H9 (cell line): ENCODE data around the gene SRPK3. TPM values are rescaled to one million over a fixed set of nuclear protein-coding genes. Genes with fewer than 3 reads are reported as not detected.
A peak's percentile ranks its signal among the peaks of the same experiment; 100 is the strongest.

Experiments used
- DNase-seq: peaks from one replicate; pipeline ENCODE4 v3.0.0-alpha.2; 2017
- H2AFZ ChIP-seq: one replicate; pipeline ENCODE4 v1.6.1; 2013; ENCODE audit warnings: mild to moderate bottlenecking, low read length, control low read depth, moderate library complexity
- H2AK5ac ChIP-seq: 2 replicates; pipeline ENCODE4 v1.6.1; 2013; ENCODE audit warnings: low read length, control low read depth, mixed read lengths; ENCODE audit not compliant: insufficient read length
- H2BK120ac ChIP-seq: one replicate; pipeline ENCODE4 v1.6.1; 2013; ENCODE audit warnings: low read depth, mild to moderate bottlenecking, low read length, control low read depth, inconsistent platforms; ENCODE audit not compliant: poor library complexity, severe bottlenecking
- H2BK12ac ChIP-seq: 2 replicates; pipeline ENCODE4 v1.6.1; 2013; ENCODE audit warnings: low read length, control low read depth, mixed read lengths, low read depth; ENCODE audit not compliant: insufficient read length
- H2BK15ac ChIP-seq: 2 replicates; pipeline ENCODE4 v1.6.1; 2013; ENCODE audit warnings: low read depth, low read length, control low read depth
- H2BK20ac ChIP-seq: one replicate; pipeline ENCODE4 v1.6.1; 2013; ENCODE audit warnings: low read depth, mild to moderate bottlenecking, low read length, control low read depth, inconsistent platforms; ENCODE audit not compliant: poor library complexity, severe bottlenecking
- H2BK5ac ChIP-seq: 2 replicates; pipeline ENCODE4 v1.6.1; 2013; ENCODE audit warnings: low read length, control low read depth, mixed read lengths; ENCODE audit not compliant: insufficient read length
- H3K14ac ChIP-seq: 2 replicates; pipeline ENCODE4 v1.6.1; 2013; ENCODE audit warnings: low read length, control low read depth; ENCODE audit not compliant: insufficient read depth
- H3K18ac ChIP-seq: 2 replicates; pipeline ENCODE4 v1.6.1; 2013; ENCODE audit warnings: low read depth, mild to moderate bottlenecking, mixed read lengths, low read length, control low read depth; ENCODE audit not compliant: insufficient read length
- H3K23ac ChIP-seq: 2 replicates; pipeline ENCODE4 v1.6.1; 2013; ENCODE audit warnings: low read length, control low read depth, mixed read lengths, low read depth; ENCODE audit not compliant: insufficient read length
- H3K23me2 ChIP-seq: 2 replicates; pipeline ENCODE4 v1.6.1; 2013; ENCODE audit warnings: low read depth, mild to moderate bottlenecking, mixed read lengths, low read length, control low read depth; ENCODE audit not compliant: insufficient read length, poor library complexity, severe bottlenecking
- H3K27ac ChIP-seq: 2 replicates; pipeline ENCODE4 v1.5.1; 2013; ENCODE audit warnings: low read length, control low read depth, mixed read lengths, low read depth; ENCODE audit not compliant: insufficient read length
- H3K27me3 ChIP-seq: 2 replicates; pipeline ENCODE4 v1.6.1; 2013; ENCODE audit warnings: low read length, control low read depth, inconsistent platforms; ENCODE audit not compliant: insufficient read depth
- H3K4ac ChIP-seq: 2 replicates; pipeline ENCODE4 v1.6.1; 2013; ENCODE audit warnings: low read depth, mild to moderate bottlenecking, control low read depth, inconsistent platforms, low read length, moderate library complexity
- H3K4me1 ChIP-seq: 2 replicates; pipeline ENCODE4 v1.6.1; 2013; ENCODE audit warnings: low read length, control low read depth, inconsistent platforms; ENCODE audit not compliant: insufficient read depth
- H3K4me2 ChIP-seq: 2 replicates; pipeline ENCODE4 v1.6.1; 2013; ENCODE audit warnings: low read length, control low read depth, mixed read lengths; ENCODE audit not compliant: insufficient read length, insufficient read depth
- H3K56ac ChIP-seq: 2 replicates; pipeline ENCODE4 v1.6.1; 2013; ENCODE audit warnings: low read depth, mild to moderate bottlenecking, mixed read lengths, low read length, control low read depth; ENCODE audit not compliant: insufficient read length
- H3K79me1 ChIP-seq: 2 replicates; pipeline ENCODE4 v1.6.1; 2013; ENCODE audit warnings: low read depth, mild to moderate bottlenecking, moderate library complexity, low read length, control low read depth, inconsistent platforms; ENCODE audit not compliant: insufficient read depth, poor library complexity, severe bottlenecking
- H3K79me2 ChIP-seq: 2 replicates; pipeline ENCODE4 v1.6.1; 2013; ENCODE audit warnings: low read length, control low read depth, inconsistent platforms; ENCODE audit not compliant: insufficient read depth
- H3K9ac ChIP-seq: 2 replicates; pipeline ENCODE4 v1.6.1; 2013; ENCODE audit warnings: low read length, control low read depth, mixed read lengths; ENCODE audit not compliant: insufficient read length; ENCODE audit errors: extremely low read depth
- H3K9me3 ChIP-seq: one replicate; pipeline ENCODE4 v1.6.1; 2013; ENCODE audit warnings: low read depth, low read length, inconsistent platforms; ENCODE audit not compliant: control insufficient read depth
- H3T11ph ChIP-seq: one replicate; pipeline ENCODE4 v1.6.1; 2013; ENCODE audit warnings: mild to moderate bottlenecking, low read length, control low read depth, inconsistent platforms
- H4K20me1 ChIP-seq: one replicate; pipeline ENCODE4 v1.6.1; 2013; ENCODE audit not compliant: control insufficient read depth, insufficient read length, insufficient read depth
- H4K5ac ChIP-seq: 2 replicates; pipeline ENCODE4 v1.6.1; 2013; ENCODE audit warnings: low read depth, mild to moderate bottlenecking, mixed read lengths, low read length, control low read depth; ENCODE audit not compliant: insufficient read length
- H4K8ac ChIP-seq: replicated peaks from 2 replicates; pipeline ENCODE4 v1.6.1; 2013; ENCODE audit warnings: low read length, control low read depth, mixed read lengths, low read depth; ENCODE audit not compliant: insufficient read length
- H4K91ac ChIP-seq: 2 replicates; pipeline ENCODE4 v1.6.1; 2013; ENCODE audit warnings: low read depth, mild to moderate bottlenecking, moderate library complexity, mixed read lengths, low read length, control low read depth; ENCODE audit not compliant: insufficient read length
- H3K27ac Mint-ChIP-seq, 3 experiments: 2 replicates in 2 of 3; 3 replicates in 1 of 3; pipeline ENCODE4 v1.8.0; 2020 to 2021; ENCODE audit warnings: mixed read lengths in 3 of 3, mild to moderate bottlenecking in 1 of 3, moderate library complexity in 1 of 3
- H3K27me3 Mint-ChIP-seq: 2 replicates; pipeline ENCODE4 v1.8.0; 2021; ENCODE audit warnings: low read depth, mild to moderate bottlenecking, moderate library complexity, mixed read lengths
- H3K36me3 Mint-ChIP-seq, 3 experiments: 2 replicates in 2 of 3; 3 replicates in 1 of 3; pipeline ENCODE4 v1.8.0; 2020 to 2021; ENCODE audit warnings: low read depth in 3 of 3, mixed read lengths in 3 of 3; ENCODE audit not compliant: insufficient read depth in 1 of 3
- H3K4me1 Mint-ChIP-seq, 2 experiments: 2 replicates each; pipeline ENCODE4 v1.8.0; 2020; ENCODE audit warnings: mixed read lengths in 2 of 2
- H3K4me3 Mint-ChIP-seq, 2 experiments: 2 replicates in 1 of 2; 3 replicates in 1 of 2; pipeline ENCODE4 v1.8.0; 2020 to 2021; ENCODE audit warnings: mild to moderate bottlenecking in 2 of 2, mixed read lengths in 2 of 2, moderate library complexity in 1 of 2
- H3K9me3 Mint-ChIP-seq, 2 experiments: 2 replicates in 1 of 2; 3 replicates in 1 of 2; pipeline ENCODE4 v1.8.0; 2020; ENCODE audit warnings: mild to moderate bottlenecking in 2 of 2, mixed read lengths in 2 of 2, moderate library complexity in 1 of 2
- WGBS: extraction: QIAGEN DNeasy Blood & Tissue Kit; methylation state at CpG from one replicate; pipeline ENCODE4 v1.1.7; 2013; ENCODE audit warnings: missing lambda C conversion rate, low lambda C conversion rate, mixed read lengths; ENCODE audit not compliant: insufficient read length; ENCODE audit errors: extremely low coverage; 5-methylcytosine and 5-hydroxymethylcytosine counted together
- total RNA-seq: library from RNA; stranded (reverse); gene quantifications from 2 replicates; pipeline ENCODE4 v1.2.1, GENCODE V29; 2021
- TF ChIP-seq, protein P1 (sequence below): fragments of 200-600 bp; sonication (generic); conservative IDR thresholded peaks from 3 replicates; pipeline ENCODE4 v1.8.0; 2021; ENCODE audit warnings: antibody characterized with exemption, mild to moderate bottlenecking

SRPK3 gene
- total RNA-seq, 1 experiment from 2014 or later: not detected

DNA sequence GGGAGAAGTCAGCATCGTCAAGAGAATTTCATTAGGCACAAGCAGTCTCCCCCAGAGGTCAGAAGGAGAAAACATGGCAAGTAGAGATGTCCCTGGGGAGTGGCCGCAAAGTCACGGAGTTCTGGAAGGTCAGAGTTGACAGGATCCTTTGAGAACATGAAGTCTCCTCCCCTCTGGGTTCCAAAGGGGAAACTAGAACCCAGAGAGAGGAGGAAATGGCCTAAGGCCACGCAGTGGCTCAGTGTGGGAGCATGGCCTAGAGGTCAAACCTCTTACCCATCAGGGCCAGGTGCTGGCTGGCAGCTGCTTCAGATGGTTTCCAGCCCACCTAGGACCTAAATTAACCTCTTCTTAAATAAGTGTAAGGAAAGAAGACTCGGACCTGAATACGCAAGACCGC lies 12.4 kb downstream of the SRPK3 start:
- no peaks in the 10 kb centered on the region for H4K20me1 ChIP-seq
- H3K79me2 ChIP-seq: peaks cover 4% of the 10 kb centered on the region; the same call in 1 of the 2 replicates
- H2AK5ac ChIP-seq: no peak overlapping the region
- H3K23me2 ChIP-seq: peaks cover 4% of the 10 kb centered on the region
- H3K56ac ChIP-seq: no peak overlapping the region
- H3K27me3 ChIP-seq: no peaks in the 10 kb centered on the region
- H3K27me3 Mint-ChIP-seq: no peaks in the 10 kb centered on the region; the same call in 1 of the 2 replicates
- peaks cover 55 to 74% of the 10 kb centered on the region in 2 experiments for H3K9me3 Mint-ChIP-seq
- no peak overlapping the region for H2BK12ac ChIP-seq
- H2BK20ac ChIP-seq: no peak overlapping the region
- no peak for DNase-seq
- no peak overlapping the region for H3K18ac ChIP-seq
- H3K27ac Mint-ChIP-seq: no peak overlapping the region; a peak in 1 of 7 replicates
- H3K4me2 ChIP-seq: peak overlapping the region; percentile 55
- no peak overlapping the region for H4K5ac ChIP-seq
- TF ChIP-seq, protein P1, sequence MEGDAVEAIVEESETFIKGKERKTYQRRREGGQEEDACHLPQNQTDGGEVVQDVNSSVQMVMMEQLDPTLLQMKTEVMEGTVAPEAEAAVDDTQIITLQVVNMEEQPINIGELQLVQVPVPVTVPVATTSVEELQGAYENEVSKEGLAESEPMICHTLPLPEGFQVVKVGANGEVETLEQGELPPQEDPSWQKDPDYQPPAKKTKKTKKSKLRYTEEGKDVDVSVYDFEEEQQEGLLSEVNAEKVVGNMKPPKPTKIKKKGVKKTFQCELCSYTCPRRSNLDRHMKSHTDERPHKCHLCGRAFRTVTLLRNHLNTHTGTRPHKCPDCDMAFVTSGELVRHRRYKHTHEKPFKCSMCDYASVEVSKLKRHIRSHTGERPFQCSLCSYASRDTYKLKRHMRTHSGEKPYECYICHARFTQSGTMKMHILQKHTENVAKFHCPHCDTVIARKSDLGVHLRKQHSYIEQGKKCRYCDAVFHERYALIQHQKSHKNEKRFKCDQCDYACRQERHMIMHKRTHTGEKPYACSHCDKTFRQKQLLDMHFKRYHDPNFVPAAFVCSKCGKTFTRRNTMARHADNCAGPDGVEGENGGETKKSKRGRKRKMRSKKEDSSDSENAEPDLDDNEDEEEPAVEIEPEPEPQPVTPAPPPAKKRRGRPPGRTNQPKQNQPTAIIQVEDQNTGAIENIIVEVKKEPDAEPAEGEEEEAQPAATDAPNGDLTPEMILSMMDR: no peak
- no peak overlapping the region for H4K91ac ChIP-seq
- peak overlapping the region; percentile 5 for H3K9ac ChIP-seq
- no peak overlapping the region for H3K14ac ChIP-seq
- H3K4me1 ChIP-seq: no peaks in the 10 kb centered on the region
- H3K9me3 ChIP-seq: peaks cover 40% of the 10 kb centered on the region
- no CpG with 5 or more reads among the region's 7 CpGs for WGBS
- no peak overlapping the region for H2BK15ac ChIP-seq
- H3K36me3 Mint-ChIP-seq: peaks cover 34 to 44% (median 34%) of the 10 kb centered on the region in 3 experiments
- peaks cover 7 to 12% of the 10 kb centered on the region in 2 experiments; a peak in 3 of 4 replicates for H3K4me1 Mint-ChIP-seq
- no peak overlapping the region for H3T11ph ChIP-seq
- H3K79me1 ChIP-seq: no peaks in the 10 kb centered on the region
- H4K8ac ChIP-seq: no peak overlapping the region
- no peak overlapping the region for H2AFZ ChIP-seq
- no peak overlapping the region for H2BK120ac ChIP-seq
- H3K27ac ChIP-seq: no peak overlapping the region
- H2BK5ac ChIP-seq: no peak overlapping the region
- no peak overlapping the region for H3K4ac ChIP-seq
- H3K23ac ChIP-seq: no peak overlapping the region
- H3K4me3 Mint-ChIP-seq: peak overlapping the region; percentile 87 to 93
